Left cardiac atrium (tissue), 4 donors: Measurements from ENCODE around the gene TEX30. TPM values are rescaled to one million over a fixed set of nuclear protein-coding genes. Genes with fewer than 3 reads are reported as not detected.

Source experiments
- ATAC-seq, 2 donors: fragments of 200-7000 bp; cut with Tn5 transposase; one replicate each; pipeline ENCODE4 v1.9.1; 2020; ENCODE audit warnings: mild to moderate bottlenecking in 2 of 2, moderate library complexity in 2 of 2
- DNase-seq: peaks from one replicate; pipeline ENCODE4 v3.0.0-alpha.2; 2020
- intact Hi-C, 2 donors: fragments of 100-400 bp; cut with DNase I; formaldehyde crosslinking; loops; one replicate each; pipeline versions ENCODE4 v1.14.1 to v1.15.1; 2022 to 2023
- total RNA-seq, 2 donors: library from RNA; stranded (reverse); fragmentation: NEBNext Ultra II Directional; extraction: Animal tissue kit (Norgen Biotek cat#: 25700); gene quantifications; one replicate each; pipeline ENCODE4 v1.2.1, GENCODE V29; 2021
- donor health status: DM: no; HTN: yes; CAD: no.
- donor health status: DM: no; HTN: yes; CAD: no; lungs with severe emphysema.
- donor health status: DM: yes; HTN: yes; CAD: no.
- donor health status: Dilated cardiomyopathy.

Gene TEX30
- total RNA-seq, 2 donors from 2014 or later: 9.1 to 9.2 TPM

GRCh38 chr13:102742101-102742500 is 31.5 kb downstream of the TEX30 start:
- DNase-seq (no peak), ATAC-seq (no peak)
- intact Hi-C loops: no loop called here

DNA sequence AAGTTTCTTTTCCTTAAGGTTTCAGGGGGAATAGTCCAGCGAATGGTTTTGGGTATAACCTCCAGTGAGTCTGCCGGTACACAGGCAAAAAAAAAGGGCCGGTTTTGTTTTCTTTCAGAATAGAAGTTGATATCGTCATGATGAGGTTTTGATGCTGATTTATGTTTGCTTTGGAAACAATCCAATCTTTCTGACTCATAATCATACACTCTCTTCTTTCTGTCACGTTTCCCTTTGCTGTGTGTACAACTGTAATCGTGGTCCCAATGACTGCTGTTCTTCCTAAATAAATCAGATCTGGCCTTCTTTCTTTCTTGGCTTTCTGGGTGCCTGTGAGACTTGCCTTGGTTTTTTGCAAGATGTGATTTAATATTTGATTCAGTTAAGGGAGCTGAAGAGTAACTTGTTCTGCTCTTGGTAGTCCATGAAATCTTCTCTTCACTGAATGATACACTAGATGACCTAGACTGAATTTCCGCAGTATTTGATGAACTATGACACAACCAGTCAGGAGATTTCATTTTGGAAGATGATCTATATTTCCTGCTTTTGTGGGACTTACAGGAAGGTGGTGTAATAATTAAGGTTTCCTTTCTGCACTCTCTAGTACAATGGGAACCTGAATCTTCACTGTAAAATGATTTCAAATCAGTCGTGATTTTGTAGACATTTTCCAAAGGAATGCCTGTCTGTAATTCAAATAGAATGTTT is 43.9 kb downstream of the TEX30 start:
- intact Hi-C loops: loop anchor here in 1 of 2 donors (5.0 kb wide), 1 partner anchor 147 kb away; no protein-coding TSS in a partner anchor
- ATAC-seq (peak in 1 of 2 donors; percentile 55), DNase-seq (no peak)

DNA sequence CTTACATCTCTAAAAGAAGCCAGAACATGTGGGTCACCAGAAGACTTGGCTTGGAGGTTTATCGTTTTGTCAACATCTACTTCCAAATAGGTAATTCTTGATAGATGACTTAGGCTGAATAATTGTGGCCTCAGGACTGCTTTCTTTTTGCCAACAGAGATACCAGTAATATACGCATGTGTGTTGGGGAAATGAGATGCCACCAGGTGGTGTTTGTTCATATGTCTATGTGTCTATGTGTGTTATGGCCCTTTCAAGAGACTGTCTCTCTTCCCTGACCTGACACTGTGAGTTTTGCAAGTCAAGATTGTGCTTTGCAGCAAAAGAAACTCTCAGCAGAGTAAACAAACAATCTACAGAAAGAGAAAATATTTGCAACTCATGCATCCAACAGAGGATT is 47.2 kb downstream of the TEX30 start:
- DNase-seq: no peak
- ATAC-seq: no peak
- intact Hi-C loops: loop anchor here in 1 of 2 donors (5.0 kb wide), 1 partner anchor 144 kb away; no protein-coding TSS in a partner anchor

GRCh38 chr13:102724923-102725322 is 48.7 kb downstream of the TEX30 start:
- ATAC-seq (peak; percentile 62 to 75), DNase-seq (no peak)
- intact Hi-C loops: loop anchor here (2.0 to 5.0 kb wide), 3 partner anchors 122 to 144 kb away; partner anchors contain the start of gene ERCC5 (in 1 of the 2)

DNA sequence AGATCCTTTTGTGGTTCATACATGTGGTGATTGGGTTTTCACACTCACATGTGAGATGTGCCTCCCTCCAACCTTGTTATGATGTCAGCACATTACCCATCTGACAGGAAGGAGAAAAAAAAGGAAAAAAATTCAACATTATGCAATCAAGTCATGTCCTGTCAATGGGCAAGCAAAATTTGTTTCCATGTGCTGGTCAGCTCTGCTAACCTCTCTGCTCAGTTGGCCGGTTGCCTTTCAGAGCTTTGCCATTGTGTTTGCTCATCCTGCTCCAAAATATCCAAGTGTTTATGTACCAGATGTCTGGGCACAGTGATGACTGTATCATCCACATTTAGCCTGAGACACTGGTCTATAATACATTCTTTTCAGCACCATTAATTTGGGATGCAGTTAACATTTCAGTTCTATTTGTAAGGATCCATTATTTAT is 51.8 kb downstream of the TEX30 start:
- DNase-seq: no peak
- ATAC-seq: peak in 1 of 2 donors; percentile 57
- intact Hi-C loops: no loop called here

- no peak for DNase-seq
- no peak for ATAC-seq
- intact Hi-C loops: no loop called here
Measured at GRCh38 chr13:102718746-102719145, 54.8 kb downstream of the TEX30 start.

Other genes with a start within 250 kb of the TEX30 start
- 10 to 100 TPM; 33.0 to 39.1 TPM for gene TPP2, start 176.8 kb downstream of the TEX30 start, total RNA-seq
- not detected for gene METTL21C, start 78.7 kb downstream of the TEX30 start, total RNA-seq
- gene POGLUT2, start 25.2 kb upstream of the TEX30 start, total RNA-seq: 1 to 10 TPM; 4.0 to 4.3 TPM
- 10 to 100 TPM; 27.7 to 29.1 TPM for gene BIVM, start 25.3 kb upstream of the TEX30 start, total RNA-seq
- 10 to 100 TPM; 27.5 to 30.6 TPM for gene ERCC5, start 72.2 kb upstream of the TEX30 start, total RNA-seq